Muscle layer of duodenum (tissue), 2 donors: ENCODE measurements around the gene ATP2B1.
"Not testable (repeated sequence)": the region's sequence is repeated elsewhere in the genome, so short reads cannot be mapped to it uniquely, and the experiment has no call there.

Experiments
- H3K27ac ChIP-seq: one replicate; pipeline ENCODE4 v1.7.0; 2013; ENCODE audit warnings: mild to moderate bottlenecking, low read length
- H3K27me3 ChIP-seq: one replicate; pipeline ENCODE4 v1.7.0; 2013; ENCODE audit warnings: low read depth, mild to moderate bottlenecking, control low read depth, low read length
- H3K36me3 ChIP-seq, 2 donors: one replicate each; pipeline ENCODE4 v1.7.0; 2013; ENCODE audit warnings: low read length in 2 of 2, control low read depth in 1 of 2, mild to moderate bottlenecking in 1 of 2; ENCODE audit not compliant: insufficient read depth in 2 of 2, control insufficient read depth in 1 of 2
- H3K4me1 ChIP-seq, 2 donors: one replicate each; pipeline ENCODE4 v1.7.0; 2013; ENCODE audit warnings: low read length in 2 of 2, mild to moderate bottlenecking in 2 of 2, control low read depth in 1 of 2, moderate library complexity in 1 of 2; ENCODE audit not compliant: insufficient read depth in 2 of 2, control insufficient read depth in 1 of 2
- H3K4me3 ChIP-seq, 2 donors: one replicate each; pipeline ENCODE4 v1.7.0; 2013; ENCODE audit warnings: low read length in 2 of 2, low read depth in 1 of 2, mild to moderate bottlenecking in 1 of 2
- H3K9me3 ChIP-seq, 2 donors: one replicate each; pipeline ENCODE4 v1.7.0; 2013; ENCODE audit warnings: low read length in 2 of 2, control low read depth in 1 of 2, mild to moderate bottlenecking in 1 of 2; ENCODE audit not compliant: control insufficient read depth in 1 of 2
- donor health status: healthy.

ATP2B1 gene

GRCh38 chr12:89701606-89702206 lies 6.9 kb downstream of the ATP2B1 start:
- no peak overlapping the region for H3K27ac ChIP-seq
- H3K36me3 ChIP-seq = no peaks in the 10 kb centered on the region
- no peak overlapping the region for H3K4me3 ChIP-seq
- peaks cover 0 to 6% of the 10 kb centered on the region in 2 donors for H3K4me1 ChIP-seq
- H3K9me3 ChIP-seq = no peaks in the 10 kb centered on the region
- no peaks in the 10 kb centered on the region for H3K27me3 ChIP-seq

- Histone ChIP-seq H3K4me1 (peaks cover 0 to 8% of the 10 kb centered on the region in 2 donors), H3K9me3 (no peaks in the 10 kb centered on the region), H3K27ac (no peak overlapping the region), H3K27me3 (no peaks in the 10 kb centered on the region), H3K36me3 (no peaks in the 10 kb centered on the region), H3K4me3 (no peak overlapping the region)
Observed at GRCh38 chr12:89700191-89700810, 8.3 kb downstream of the ATP2B1 start.

DNA sequence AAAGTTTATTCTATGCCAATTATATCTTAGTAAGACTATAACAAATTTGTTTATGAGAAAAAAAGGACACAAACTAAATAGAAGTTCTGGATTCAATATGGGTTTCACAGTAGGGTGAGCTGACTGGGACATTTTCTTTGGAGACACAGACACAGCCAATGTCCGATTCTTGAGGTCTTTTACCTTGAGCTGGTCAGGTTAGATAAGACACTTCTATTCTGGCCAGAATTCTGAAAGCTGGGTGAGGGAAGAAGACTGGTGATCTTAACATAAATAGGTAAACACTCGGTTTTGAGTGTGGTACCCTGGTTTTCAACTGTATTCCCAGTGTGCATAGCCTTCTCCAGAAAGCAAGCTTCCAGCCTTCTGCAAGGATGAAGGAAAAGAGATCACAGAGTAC lies 10.0 kb downstream of the ATP2B1 start:
- Histone ChIP-seq H3K4me1 (peaks cover 0 to 13% of the 10 kb centered on the region in 2 donors), H3K27ac (no peak overlapping the region), H3K36me3 (no peaks in the 10 kb centered on the region), H3K9me3 (no peaks in the 10 kb centered on the region), H3K27me3 (no peaks in the 10 kb centered on the region), H3K4me3 (no peak overlapping the region)

DNA sequence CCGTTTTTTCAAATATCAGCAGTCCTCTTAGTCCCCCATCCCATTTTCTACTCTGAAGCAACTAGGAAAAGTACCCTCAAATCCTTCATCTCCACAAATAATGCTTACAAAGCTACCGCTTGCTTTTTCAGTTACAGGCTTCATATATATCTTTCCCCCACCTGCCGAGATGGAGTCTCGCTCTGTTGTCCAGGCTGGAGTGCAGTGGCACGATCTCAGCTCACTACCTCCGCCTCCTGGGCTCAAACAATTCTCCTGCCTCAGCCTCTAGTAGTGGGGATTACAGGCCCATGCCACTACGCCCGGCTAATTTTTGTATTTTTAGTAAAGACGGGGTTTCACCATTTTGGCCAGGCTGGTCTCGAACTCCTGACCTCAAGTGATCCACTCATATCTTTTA lies 10.9 kb downstream of the ATP2B1 start:
- H3K27ac ChIP-seq, H3K27me3 ChIP-seq, H3K36me3 ChIP-seq, H3K4me3 ChIP-seq, H3K9me3 ChIP-seq: not testable (repeated sequence)
- H3K4me1 ChIP-seq = peaks cover 0 to 13% of the 10 kb centered on the region in 2 donors

GRCh38 chr12:89697296-89697695 lies 11.3 kb downstream of the ATP2B1 start:
- Histone ChIP-seq H3K4me1 (peaks cover 0 to 13% of the 10 kb centered on the region in 2 donors), H3K27ac (no peak overlapping the region), H3K9me3 (no peaks in the 10 kb centered on the region), H3K36me3 (no peaks in the 10 kb centered on the region), H3K4me3 (no peak overlapping the region), H3K27me3 (no peaks in the 10 kb centered on the region)

DNA sequence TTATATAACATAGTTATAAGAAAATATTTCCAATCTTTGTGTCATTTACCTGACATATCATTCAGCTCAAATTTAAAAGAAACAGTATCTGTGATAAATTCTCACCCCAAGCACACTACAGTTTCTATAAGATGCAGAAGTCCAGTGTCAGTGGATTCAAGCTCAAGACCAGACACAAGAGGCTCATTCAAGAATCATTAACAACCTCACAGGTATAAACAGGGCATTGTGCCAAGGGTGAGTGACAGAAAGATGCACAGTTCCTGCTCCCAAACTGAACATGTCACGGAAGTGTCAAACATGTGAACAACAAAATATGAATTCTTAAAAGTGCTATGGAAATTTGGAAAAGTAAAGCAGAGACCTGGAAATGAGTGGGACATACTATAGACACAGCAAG lies 12.8 kb downstream of the ATP2B1 start:
- Histone ChIP-seq H3K9me3 (no peaks in the 10 kb centered on the region), H3K27me3 (no peaks in the 10 kb centered on the region), H3K27ac (no peak overlapping the region), H3K4me3 (no peak overlapping the region), H3K36me3 (no peaks in the 10 kb centered on the region), H3K4me1 (peaks cover 0 to 18% of the 10 kb centered on the region in 2 donors)

GRCh38 chr12:89695100-89695499 lies 13.5 kb downstream of the ATP2B1 start:
- Histone ChIP-seq H3K9me3 (no peaks in the 10 kb centered on the region), H3K4me1 (peaks cover 0 to 18% of the 10 kb centered on the region in 2 donors), H3K27me3 (no peaks in the 10 kb centered on the region), H3K4me3 (no peak overlapping the region), H3K36me3 (no peaks in the 10 kb centered on the region), H3K27ac (no peak overlapping the region)

DNA sequence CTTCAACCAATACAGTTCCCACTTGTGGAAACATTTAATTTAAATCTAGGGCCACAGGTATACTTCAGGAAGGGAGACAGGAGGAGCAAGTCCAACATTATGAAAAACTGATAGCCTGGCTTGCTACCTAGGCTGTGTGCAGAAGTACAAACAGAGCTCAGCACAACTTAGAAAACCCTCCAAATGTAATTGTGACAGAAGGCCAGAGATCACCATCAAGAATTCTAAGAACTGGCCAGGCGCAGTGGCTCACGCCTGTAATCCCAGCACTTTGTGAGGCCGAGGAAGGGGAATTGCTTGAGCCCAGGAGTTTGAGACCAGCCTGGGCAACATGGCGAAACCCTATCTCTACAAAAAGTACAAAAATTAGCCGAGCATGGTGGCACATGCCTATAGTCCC lies 14.1 kb downstream of the ATP2B1 start:
- H3K27ac ChIP-seq = no peak overlapping the region
- no peaks in the 10 kb centered on the region for H3K27me3 ChIP-seq
- no peaks in the 10 kb centered on the region for H3K9me3 ChIP-seq
- no peaks in the 10 kb centered on the region for H3K36me3 ChIP-seq
- peaks cover 0 to 18% of the 10 kb centered on the region in 2 donors for H3K4me1 ChIP-seq
- no peak overlapping the region for H3K4me3 ChIP-seq

DNA sequence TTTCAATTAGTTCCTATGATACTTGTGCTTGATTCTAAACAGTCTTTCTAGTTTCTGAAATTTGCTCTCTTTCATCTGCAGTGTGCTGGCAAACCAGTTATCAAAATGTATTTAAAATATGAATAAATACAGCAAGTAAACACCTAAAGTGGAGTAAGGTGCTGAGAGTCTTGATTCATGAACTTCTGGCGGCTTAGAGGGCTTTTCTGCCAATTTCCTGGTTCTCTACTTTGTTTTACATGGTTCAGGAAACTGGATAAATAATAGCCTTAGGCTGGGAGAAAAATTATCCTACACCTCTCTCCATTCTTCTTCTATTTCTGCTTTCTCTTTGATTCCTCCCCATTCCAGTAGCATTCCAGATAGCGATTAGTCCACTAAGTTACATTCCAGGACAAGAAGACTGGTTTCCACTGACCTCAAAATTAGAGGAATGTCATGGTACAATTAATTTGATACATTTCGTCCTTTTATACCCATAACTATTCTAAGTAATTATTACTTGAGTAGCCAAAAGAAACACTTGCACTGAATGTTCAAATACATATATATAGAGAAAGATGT lies 14.9 kb downstream of the ATP2B1 start:
- Histone ChIP-seq H3K4me3 (no peak overlapping the region), H3K36me3 (no peaks in the 10 kb centered on the region), H3K27ac (no peak overlapping the region), H3K9me3 (no peaks in the 10 kb centered on the region), H3K27me3 (no peaks in the 10 kb centered on the region), H3K4me1 (peaks cover 0 to 18% of the 10 kb centered on the region in 2 donors)

GRCh38 chr12:89692439-89692838 lies 16.2 kb downstream of the ATP2B1 start:
- peaks cover 0 to 24% of the 10 kb centered on the region in 2 donors for H3K4me1 ChIP-seq
- no peaks in the 10 kb centered on the region for H3K27me3 ChIP-seq
- H3K36me3 ChIP-seq = no peaks in the 10 kb centered on the region
- no peak overlapping the region for H3K27ac ChIP-seq
- no peaks in the 10 kb centered on the region for H3K9me3 ChIP-seq
- no peak overlapping the region for H3K4me3 ChIP-seq

DNA sequence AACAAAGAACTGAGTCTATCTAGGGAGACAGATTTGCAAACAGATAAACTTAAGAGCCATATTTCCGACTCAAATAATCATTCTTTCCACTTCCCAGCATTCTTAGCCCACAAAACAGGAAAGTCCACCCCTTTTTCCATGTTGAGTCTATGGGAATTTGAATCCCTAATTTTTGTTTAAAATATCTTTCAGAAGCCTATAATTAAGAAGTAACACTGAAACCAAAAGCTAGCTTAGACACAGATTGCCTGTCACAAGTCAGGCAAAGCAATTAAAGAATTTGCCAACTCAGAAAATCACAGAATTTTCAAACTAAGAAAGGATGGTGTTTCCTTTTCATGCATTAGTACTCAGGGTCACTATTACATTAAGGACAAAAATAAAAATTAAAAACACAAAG lies 17.0 kb downstream of the ATP2B1 start:
- peaks cover 0 to 24% of the 10 kb centered on the region in 2 donors for H3K4me1 ChIP-seq
- no peak overlapping the region for H3K4me3 ChIP-seq
- no peak overlapping the region for H3K27ac ChIP-seq

More for the DNA sequence above, 17.0 kb downstream of the ATP2B1 start:
- Histone ChIP-seq H3K36me3 (no peaks in the 10 kb centered on the region), H3K9me3 (no peaks in the 10 kb centered on the region), H3K27me3 (no peaks in the 10 kb centered on the region)
